Renal cortex interstitium (tissue), 15 donors: ENCODE data around the gene SLC12A1. TPM values are rescaled to one million over a fixed set of nuclear protein-coding genes. Genes with fewer than 3 reads are reported as not detected.
A peak's percentile ranks its signal among the peaks of the same experiment; 100 is the strongest.

Source experiments
- DNase-seq, 11 donors: peaks; one replicate each; pipeline ENCODE4 v3.0.0-alpha.2; 2013; ENCODE audit warnings: low read depth in 9 of 11, low spot score in 4 of 11; ENCODE audit errors: extremely low read depth in 1 of 11
- long read RNA-seq, 16 experiments: transcript quantifications; one replicate each; lab custom pipeline, GENCODE V29; 2026
- polyA plus RNA-seq, 3 donors: library from polyadenylated mRNA; unstranded; fragments of 120-200 nt; gene quantifications; one replicate each; pipeline ENCODE4 v1.2.1, GENCODE V29; 2013; ENCODE audit not compliant: insufficient read length in 3 of 3

SLC12A1 gene
- polyA plus RNA-seq: 100 to 1,000 TPM; 230 to 489 (median 342) TPM
- long read RNA-seq, donor 1, full-length matches to known transcripts: 13 of 18 reads
- long read RNA-seq, donor 1, partial matches to known transcripts: 5 of 18 reads
- long read RNA-seq, donor 1, other reads (novel, unspliced or antisense): 0 of 18 reads
- long read RNA-seq, donor 2, full-length matches to known transcripts: 6 of 24 reads
- long read RNA-seq, donor 2, partial matches to known transcripts: 18 of 24 reads
- long read RNA-seq, donor 2, other reads (novel, unspliced or antisense): 0 of 24 reads
- long read RNA-seq, donor 3, full-length matches to known transcripts: 34 of 150 reads
- long read RNA-seq, donor 3, partial matches to known transcripts: 116 of 150 reads
- long read RNA-seq, donor 3, other reads (novel, unspliced or antisense): 0 of 150 reads
- long read RNA-seq, donor 4, full-length matches to known transcripts: 16 of 31 reads
- long read RNA-seq, donor 4, partial matches to known transcripts: 15 of 31 reads
- long read RNA-seq, donor 4, other reads (novel, unspliced or antisense): 0 of 31 reads
- long read RNA-seq, donor 5: 0 reads
- long read RNA-seq, donor 6, full-length matches to known transcripts: 8 of 63 reads
- long read RNA-seq, donor 6, partial matches to known transcripts: 55 of 63 reads
- long read RNA-seq, donor 6, other reads (novel, unspliced or antisense): 0 of 63 reads
- long read RNA-seq, donor 7, full-length matches to known transcripts: 11 of 46 reads
- long read RNA-seq, donor 7, partial matches to known transcripts: 35 of 46 reads
- long read RNA-seq, donor 7, other reads (novel, unspliced or antisense): 0 of 46 reads
- long read RNA-seq, donor 8: 0 reads
- long read RNA-seq, donor 9, full-length matches to known transcripts: 25 of 78 reads
- long read RNA-seq, donor 9, partial matches to known transcripts: 53 of 78 reads
- long read RNA-seq, donor 9, other reads (novel, unspliced or antisense): 0 of 78 reads
- long read RNA-seq, donor 10, full-length matches to known transcripts: 21 of 69 reads
- long read RNA-seq, donor 10, partial matches to known transcripts: 48 of 69 reads
- long read RNA-seq, donor 10, other reads (novel, unspliced or antisense): 0 of 69 reads
- long read RNA-seq, donor 11, full-length matches to known transcripts: 11 of 29 reads
- long read RNA-seq, donor 11, partial matches to known transcripts: 18 of 29 reads
- long read RNA-seq, donor 11, other reads (novel, unspliced or antisense): 0 of 29 reads
- long read RNA-seq, donor 12, full-length matches to known transcripts: 9 of 121 reads
- long read RNA-seq, donor 12, partial matches to known transcripts: 112 of 121 reads
- long read RNA-seq, donor 12, other reads (novel, unspliced or antisense): 0 of 121 reads
- long read RNA-seq, donor 13: 0 reads
- long read RNA-seq, donor 14, full-length matches to known transcripts: 29 of 79 reads
- long read RNA-seq, donor 14, partial matches to known transcripts: 50 of 79 reads
- long read RNA-seq, donor 14, other reads (novel, unspliced or antisense): 0 of 79 reads
- long read RNA-seq, donor 15, full-length matches to known transcripts: 3 of 8 reads
- long read RNA-seq, donor 15, partial matches to known transcripts: 5 of 8 reads
- long read RNA-seq, donor 15, other reads (novel, unspliced or antisense): 0 of 8 reads
- long read RNA-seq, donor 16, full-length matches to known transcripts: 31 of 185 reads
- long read RNA-seq, donor 16, partial matches to known transcripts: 154 of 185 reads
- long read RNA-seq, donor 16, other reads (novel, unspliced or antisense): 0 of 185 reads

DNA sequence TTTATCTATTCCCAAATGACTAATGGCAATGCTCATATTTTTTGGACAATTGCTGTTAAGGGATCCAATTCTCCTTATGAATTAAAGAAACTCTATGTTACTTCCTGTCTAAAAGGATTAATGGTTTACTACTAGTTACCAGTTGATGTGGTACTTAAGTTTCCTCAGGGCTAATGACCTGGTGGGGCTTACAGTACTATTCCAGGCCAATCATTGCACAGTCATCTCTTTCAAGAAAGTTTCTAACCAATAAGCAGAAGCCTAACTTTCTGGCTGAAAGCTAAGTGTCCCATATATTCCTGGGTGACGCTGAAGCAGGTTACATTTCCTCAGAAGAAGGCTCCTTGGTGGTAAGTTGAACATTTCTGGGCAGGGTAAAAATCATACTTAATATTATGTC, at the start of gene SLC12A1:
TSS of gene SLC12A1 (plus strand) at position 322 of the 400 bp plus-strand sequence. CDS start 1,418 bp downstream, outside the sequence.
- DNase-seq: no peak

DNA sequence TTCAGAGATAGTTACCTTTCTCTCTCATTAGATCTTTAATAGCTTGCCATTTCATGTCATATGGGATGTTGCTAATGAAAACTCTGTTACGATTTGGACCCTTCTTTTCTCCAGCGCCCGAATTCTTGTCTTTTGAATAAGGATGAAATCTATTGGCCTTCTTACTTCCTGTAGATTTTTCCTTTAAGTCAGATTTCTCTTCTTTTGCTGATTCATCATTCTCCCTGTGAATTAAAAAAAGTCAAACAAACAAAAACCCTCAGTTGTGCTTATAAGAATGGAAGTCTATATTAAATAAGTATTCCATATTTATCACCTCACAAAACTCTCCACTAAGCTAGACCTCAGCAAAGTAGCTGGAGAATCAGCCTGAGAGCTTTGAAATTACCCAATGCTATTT, 37.5 kb upstream of the SLC12A1 start:
- DNase-seq: no peak

DNA sequence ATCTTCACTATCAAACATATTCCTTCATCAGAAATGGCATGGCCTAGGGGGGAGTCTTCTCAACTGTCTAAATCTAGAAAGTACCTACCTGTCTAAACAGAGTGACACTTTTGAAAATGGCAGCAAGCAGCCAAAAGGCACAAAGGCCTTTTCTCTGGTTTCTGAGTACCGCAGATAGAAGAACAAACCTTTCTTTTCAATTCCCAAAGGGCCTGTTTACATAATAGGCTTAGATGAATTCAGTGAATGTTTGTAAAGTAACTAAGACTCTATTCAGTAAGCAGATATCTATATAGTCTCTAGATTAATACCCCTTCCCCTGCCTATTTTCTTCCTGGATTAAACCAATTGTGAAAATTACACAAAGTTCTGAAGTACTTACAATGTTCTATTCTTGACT, 35.1 kb upstream of the SLC12A1 start:
- DNase-seq: no peak

DNA sequence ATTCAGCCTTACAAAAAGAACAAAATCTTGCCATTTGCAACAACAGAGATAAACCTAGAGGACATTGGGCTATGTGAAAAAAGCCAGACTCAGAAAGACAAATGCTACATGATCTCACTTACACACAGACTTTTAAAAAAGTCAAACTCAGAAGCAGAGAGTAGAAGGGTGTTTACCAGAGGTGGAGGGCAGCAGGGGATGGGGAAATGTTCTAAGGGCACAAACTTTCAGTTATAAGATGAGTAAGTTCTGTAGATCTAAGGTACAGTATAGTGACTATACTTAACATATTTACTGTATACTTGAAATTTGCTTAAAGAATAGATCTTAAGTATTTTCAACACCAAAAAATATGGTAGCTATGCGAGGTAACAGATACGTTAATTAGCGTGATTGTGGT, 31.0 kb upstream of the SLC12A1 start:
- no peak for DNase-seq

DNA sequence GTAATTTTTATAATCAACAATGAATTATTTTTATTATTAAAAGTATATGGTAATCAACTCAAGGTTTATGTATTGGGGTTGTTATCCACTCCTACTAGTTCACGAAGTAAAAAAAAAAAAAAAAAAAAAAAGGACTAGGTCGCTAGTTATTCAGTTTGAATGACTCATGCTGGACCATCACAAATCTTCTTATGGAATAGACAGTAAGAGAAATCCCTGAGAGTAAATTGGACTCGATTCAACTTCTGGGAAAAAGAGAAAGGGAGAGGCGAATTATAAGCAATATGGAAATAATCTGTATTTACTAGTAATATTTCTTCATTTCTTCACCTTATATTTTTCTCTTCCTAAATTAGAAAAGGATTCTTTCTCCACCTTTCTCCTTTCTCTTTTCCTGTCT, 30.0 kb upstream of the SLC12A1 start:
- DNase-seq: no peak

DNA sequence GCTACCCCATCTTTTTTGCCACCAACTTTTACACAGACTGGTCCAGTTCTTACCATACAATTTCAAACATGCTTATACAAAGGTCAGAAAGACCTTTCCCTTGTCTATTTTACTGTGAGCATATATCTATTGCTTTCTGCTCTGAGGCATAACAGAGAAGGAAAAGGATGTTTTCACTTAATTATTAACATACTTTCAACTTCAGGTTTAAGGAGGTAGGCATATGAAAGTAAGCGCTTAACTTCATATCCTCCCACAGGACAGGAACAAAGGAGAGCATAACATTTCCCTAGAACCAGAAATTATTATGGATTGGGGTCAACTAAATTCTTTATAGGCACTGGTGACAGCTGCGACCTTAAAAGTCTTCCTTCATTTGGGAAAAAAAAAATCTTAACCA, 29.1 kb upstream of the SLC12A1 start:
- peak in 1 of 11 donors; percentile 3 for DNase-seq

DNA sequence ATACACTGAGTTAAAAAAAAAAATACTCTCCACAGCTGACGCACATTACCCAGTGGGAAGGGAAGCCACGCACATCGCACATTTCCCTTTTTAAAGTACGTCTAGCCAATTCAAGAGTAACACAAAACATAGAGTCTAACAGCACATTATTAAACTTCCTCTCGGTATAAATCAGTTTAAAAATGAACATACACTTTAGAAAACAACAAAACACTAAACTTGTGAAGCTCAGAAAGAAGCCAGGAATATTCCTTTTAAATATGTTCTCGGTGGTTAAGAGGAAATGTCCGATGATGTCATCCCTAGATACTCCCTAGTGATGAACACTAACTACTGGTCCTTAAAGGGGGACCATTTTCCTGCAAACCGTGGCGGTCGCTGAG, 28.7 kb upstream of the SLC12A1 start:
- DNase-seq: peak in 10 of 11 donors; percentile 30 to 71 (median 50)

DNA sequence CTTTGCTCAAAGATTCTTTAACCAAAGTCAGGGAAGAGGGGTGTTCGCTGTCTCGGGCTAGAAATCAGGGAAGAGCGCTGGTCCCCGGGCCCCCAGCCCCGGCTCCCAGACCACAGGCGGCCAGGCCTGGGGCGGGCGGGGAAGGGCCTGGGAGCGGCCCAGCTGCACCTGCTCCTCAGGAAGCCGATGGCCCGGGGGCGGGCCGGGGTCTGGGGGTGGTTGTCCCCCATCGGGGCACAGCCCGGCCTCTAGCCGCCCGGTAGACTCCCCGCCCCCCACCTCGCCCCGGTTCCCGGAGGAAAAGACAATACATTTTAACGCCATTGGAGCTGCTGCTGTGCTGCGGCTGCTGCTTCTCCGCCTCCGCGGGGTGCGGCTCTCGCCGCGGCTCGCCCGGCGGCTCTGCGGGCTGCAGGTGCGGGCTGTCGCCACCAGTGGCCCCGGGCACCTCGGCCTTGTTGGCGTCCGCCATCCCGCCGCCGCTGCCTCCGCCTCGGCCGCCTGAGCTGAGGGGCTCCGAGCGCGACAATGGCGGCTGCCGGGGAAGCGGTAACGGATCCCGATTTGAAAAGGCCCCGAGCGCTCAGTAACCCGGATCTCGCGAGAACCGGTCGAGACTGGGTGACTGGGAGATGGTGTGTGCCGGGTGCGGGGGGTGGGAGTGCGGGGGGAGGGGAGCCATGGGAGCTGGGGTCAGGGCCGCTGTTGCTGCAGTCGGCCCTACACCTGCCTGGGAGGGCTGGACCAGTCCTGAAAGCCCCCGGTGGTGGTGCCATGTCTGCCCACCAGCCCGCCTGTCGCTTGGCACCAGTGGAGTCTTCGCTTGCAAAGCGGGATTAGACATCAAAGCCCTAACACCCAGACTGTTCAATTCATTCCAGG, 28.1 kb upstream of the SLC12A1 start, which contains the start of gene MYEF2:
TSS of gene MYEF2 (minus strand) at position 530 of the 882 bp plus-strand sequence. CDS start at position 472, 58 bp downstream.
- peak; percentile 48 to 86 (median 76) for DNase-seq

DNA sequence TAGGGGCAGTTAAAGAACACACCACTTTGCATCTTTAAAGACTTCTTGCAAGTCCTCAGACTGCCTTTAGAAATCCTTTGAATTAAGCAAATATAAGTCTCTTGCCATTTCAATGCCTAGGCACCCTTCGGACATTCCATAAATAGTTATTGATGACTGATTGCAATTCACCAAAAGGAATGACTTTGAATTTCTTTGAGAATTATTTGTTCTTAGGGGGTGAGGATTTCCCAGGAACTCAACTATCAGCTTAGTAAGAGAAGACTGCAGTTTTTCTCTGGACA, 27.5 kb upstream of the SLC12A1 start:
- no peak for DNase-seq

DNA sequence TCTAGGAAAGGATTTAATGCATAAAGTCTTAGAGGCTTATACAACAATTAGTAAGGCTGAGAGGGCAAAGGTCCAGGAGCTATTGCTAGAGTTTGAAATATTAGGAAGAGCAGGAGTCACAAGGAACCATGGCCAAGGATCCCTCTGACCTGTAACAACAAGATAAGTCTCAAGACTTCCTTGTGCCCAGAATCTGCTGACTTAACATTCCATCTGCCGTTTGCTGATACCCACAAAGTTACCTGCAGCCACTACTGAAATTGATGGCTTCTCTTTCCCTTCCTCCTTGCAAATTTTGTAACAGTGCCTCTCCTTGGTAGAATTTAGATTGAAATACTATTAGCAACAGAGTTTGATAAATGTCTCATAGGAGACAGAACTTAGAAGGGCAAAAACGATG, 23.4 kb upstream of the SLC12A1 start:
- DNase-seq: no peak

DNA sequence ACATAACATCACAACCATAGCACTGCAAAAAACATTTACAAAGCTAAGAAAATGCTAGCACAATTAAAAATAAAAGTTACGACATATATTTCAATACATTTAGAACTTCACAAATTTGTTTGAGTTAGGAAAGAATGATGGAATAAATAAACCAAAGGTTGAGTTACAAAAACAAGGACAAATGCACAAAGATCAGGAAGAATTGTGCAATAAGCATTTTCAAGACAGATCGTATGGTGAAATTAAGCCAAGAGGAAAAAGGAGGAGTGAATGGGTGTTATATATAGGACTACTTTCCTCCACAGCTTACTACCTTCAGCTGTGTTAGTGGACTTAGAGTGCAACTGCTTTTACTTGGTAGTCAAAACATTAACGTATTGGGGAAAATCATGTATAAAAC, 20.6 kb upstream of the SLC12A1 start:
- no peak for DNase-seq

DNA sequence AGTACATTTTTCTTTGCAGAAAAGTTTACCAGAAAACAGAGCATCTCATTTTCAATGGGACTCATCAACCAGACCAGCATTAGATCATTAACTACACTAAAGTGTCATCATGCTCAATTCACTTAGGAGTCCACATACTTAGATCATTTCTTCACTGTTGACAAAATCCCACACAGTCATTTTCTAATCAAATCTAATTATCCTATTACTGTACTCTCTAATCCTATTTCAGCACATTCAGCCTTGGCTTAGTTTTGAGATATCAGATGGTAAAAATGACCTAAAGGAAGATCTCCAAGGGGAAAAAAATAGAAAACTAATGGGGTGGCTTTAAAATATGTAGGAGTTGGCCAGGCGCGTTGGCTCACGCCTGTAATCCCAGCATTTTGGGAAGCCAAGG, 19.8 kb upstream of the SLC12A1 start:
- DNase-seq: no peak

DNA sequence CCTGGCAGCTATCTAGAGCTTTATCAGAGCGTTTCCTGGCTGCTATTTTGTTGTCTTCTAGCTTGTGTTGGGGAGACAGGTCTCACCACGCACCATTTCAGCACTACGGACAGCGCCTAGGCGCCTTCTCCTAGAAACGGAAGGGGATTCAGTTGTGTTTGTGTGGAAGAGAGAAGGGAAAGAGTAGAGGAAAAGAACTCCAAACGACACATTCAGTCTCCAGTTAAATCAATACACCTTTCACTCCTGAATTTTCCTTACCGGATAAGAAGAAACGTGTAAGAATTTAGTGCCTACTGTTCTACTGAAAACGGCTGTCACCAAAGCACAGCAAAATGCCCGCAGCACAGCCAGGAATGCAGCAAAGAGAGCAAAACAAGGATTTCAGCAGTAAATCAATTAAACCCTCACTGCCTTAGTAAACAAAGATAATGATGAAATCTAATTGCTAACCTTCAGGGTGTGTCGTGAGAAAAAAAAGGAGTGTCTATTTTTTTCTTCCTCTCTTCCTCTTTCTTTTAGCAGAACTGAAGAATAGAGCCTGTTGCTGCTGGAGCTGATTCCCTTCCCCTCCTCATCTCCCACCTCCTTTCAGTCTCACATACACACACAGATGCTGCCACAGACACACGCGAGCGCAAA, 15.0 kb upstream of the SLC12A1 start:
- DNase-seq: peak; percentile 77 to 95 (median 85)

DNA sequence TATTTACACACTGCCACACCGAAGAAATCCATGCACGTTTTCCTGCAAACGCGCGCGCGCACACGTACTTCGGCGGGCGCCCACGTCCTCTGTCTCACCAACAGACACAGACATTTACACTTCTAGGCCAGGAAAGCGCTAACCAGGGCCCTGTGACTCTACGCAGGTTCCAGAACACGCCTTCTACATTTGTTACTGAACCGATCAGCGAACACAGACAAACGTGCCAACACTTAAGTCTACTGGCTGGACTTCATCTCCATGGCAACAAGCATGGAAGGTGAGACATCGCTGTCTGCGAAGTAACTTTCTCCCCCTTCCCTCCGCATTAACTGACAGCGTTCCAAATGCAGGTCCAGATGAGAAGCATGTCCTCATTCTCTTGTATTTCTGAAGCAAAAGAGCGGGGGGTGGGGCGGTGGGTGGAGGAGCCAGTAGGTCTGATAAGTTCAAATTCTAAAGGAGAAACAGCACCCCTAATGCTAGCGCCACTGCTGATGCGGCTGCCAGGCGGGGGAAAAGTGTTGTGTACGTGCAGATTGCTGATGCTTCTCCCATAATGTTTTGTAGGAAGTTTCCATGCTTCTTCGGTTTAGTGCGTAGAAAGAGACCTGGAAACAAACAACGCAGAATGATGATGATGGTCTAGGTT, 14.4 kb upstream of the SLC12A1 start, which contains the start of gene CTXN2:
TSS of gene CTXN2 (plus strand) at position 92 of the 652 bp plus-strand sequence. CDS start 9,636 bp downstream, outside the sequence.
- DNase-seq: no peak

DNA sequence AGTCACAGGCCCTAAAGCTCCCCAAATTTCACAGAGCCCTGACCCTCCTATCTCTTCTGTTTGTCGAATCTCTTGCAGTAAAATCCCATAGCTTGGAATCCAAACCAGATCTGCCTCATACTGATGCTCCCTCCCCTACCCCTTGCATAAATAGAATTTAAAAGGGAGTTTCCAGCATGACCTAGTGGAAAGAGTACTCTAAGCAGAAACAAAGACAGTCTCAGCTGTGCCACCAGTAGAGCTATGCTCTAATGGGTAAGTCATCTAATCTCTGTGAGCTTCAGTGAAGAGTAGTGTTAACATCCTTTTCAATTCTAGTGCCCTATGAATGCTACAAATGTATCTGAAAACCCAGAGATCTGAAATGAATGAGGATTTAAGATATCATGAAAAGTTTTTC, 4.0 kb upstream of the SLC12A1 start:
- no peak for DNase-seq

DNA sequence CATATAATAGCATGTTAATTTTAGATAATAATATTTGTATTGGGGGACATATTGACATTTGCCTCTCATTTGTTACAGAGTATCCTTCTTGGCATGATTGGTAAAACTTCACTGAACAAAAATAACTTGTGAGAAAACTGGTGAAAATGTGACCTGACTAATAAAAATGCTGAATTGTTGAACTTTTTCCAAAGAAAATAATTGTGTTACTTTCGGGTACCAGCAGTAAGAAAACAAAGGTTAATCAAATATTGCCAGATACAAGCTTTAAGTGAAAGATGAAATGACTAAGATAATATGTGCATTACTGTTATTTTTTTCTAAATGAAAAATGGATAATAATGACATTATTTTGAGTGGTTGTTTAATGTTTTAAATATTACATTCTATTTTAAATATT, 15.2 kb downstream of the SLC12A1 start:
- DNase-seq: no peak
